Progenitor cell of endocrine pancreas (in vitro differentiated cells): ENCODE measurements around the gene AQP5. TPM values are rescaled to one million over a fixed set of nuclear protein-coding genes. Genes with fewer than 3 reads are reported as not detected.

ENCODE experiments used
- DNase-seq: peaks from one replicate; pipeline ENCODE4 v3.0.0; 2021; ENCODE audit warnings: low spot score; ENCODE audit not compliant: unreplicated experiment
- H3K27ac Mint-ChIP-seq: 2 replicates; pipeline ENCODE4 v1.8.0; 2021; ENCODE audit warnings: mild to moderate bottlenecking, moderate library complexity, mixed read lengths
- H3K27me3 Mint-ChIP-seq: 2 replicates; pipeline ENCODE4 v1.8.0; 2021; ENCODE audit warnings: mixed read lengths
- H3K36me3 Mint-ChIP-seq: 2 replicates; pipeline ENCODE4 v1.8.0; 2022; ENCODE audit warnings: mixed read lengths; ENCODE audit not compliant: insufficient read depth
- H3K4me1 Mint-ChIP-seq: 2 replicates; pipeline ENCODE4 v1.8.0; 2021; ENCODE audit warnings: low read depth, mixed read lengths
- H3K4me3 Mint-ChIP-seq: 2 replicates; pipeline ENCODE4 v1.8.0; 2021; ENCODE audit warnings: low read depth, mild to moderate bottlenecking, moderate library complexity, mixed read lengths
- H3K9me3 Mint-ChIP-seq: 2 replicates; pipeline ENCODE4 v1.8.0; 2021; ENCODE audit warnings: low read depth, mixed read lengths
- CTCF ChIP-seq: fragments of 200-600 bp; sonication (generic); IDR thresholded peaks from one replicate; pipeline ENCODE4 v1.5.0; 2021; ENCODE audit warnings: antibody characterized with exemption, mild to moderate bottlenecking; ENCODE audit not compliant: unreplicated experiment
- total RNA-seq: library from RNA; stranded (reverse); gene quantifications from 2 replicates; pipeline ENCODE4 v1.2.1, GENCODE V29; 2021

The AQP5 gene
- total RNA-seq, 1 donor from 2014 or later: 1.8 TPM

GRCh38 chr12:50006754-50007442 is 45.2 kb downstream of the AQP5 start:
- Mint-ChIP-seq H3K9me3 (no peaks in the 10 kb centered on the region), H3K27me3 (no peaks in the 10 kb centered on the region), H3K4me3 (no peak overlapping the region), H3K36me3 (peaks cover 4% of the 10 kb centered on the region), H3K4me1 (no peaks in the 10 kb centered on the region), H3K27ac (no peak overlapping the region)
- no peak for DNase-seq
- no peak for TF ChIP-seq CTCF

- no peaks in the 10 kb centered on the region for H3K9me3 Mint-ChIP-seq
- H3K4me1 Mint-ChIP-seq: peaks cover 3% of the 10 kb centered on the region
- no peak overlapping the region for H3K27ac Mint-ChIP-seq
- no peak for DNase-seq
- no peaks in the 10 kb centered on the region for H3K27me3 Mint-ChIP-seq
- no peak overlapping the region for H3K4me3 Mint-ChIP-seq
- TF ChIP-seq CTCF: no peak
- peaks cover 7% of the 10 kb centered on the region for H3K36me3 Mint-ChIP-seq
These were observed 51.9 kb downstream of the AQP5 start for GRCh38 chr12:50013361-50014147.

GRCh38 chr12:50014342-50014741 is 52.7 kb downstream of the AQP5 start:
- Mint-ChIP-seq H3K9me3 (no peaks in the 10 kb centered on the region), H3K27me3 (no peaks in the 10 kb centered on the region), H3K4me3 (no peak overlapping the region), H3K4me1 (peaks cover 6% of the 10 kb centered on the region), H3K36me3 (peaks cover 7% of the 10 kb centered on the region), H3K27ac (no peak overlapping the region)
- TF ChIP-seq CTCF: no peak
- DNase-seq: no peak

Other genes with a start within 250 kb of the AQP5 start
- 442 and 449 TPM in 2 replicates for gene TMBIM6, start 220.3 kb upstream of the AQP5 start, total RNA-seq
- 33.4 and 34.5 TPM in 2 replicates for gene NCKAP5L, start 133.5 kb upstream of the AQP5 start, total RNA-seq
- 6.1 and 7.3 TPM in 2 replicates for gene BCDIN3D, start 118.8 kb upstream of the AQP5 start, total RNA-seq
- not detected in 2 replicates for gene FAIM2, start 58.0 kb upstream of the AQP5 start, total RNA-seq
- 0.29 and 1.0 TPM in 2 replicates for gene AQP2, start 11.1 kb upstream of the AQP5 start, total RNA-seq
- 0.29 TPM in 1 of 2 replicates, not detected in the other for gene AQP6, start 11.1 kb downstream of the AQP5 start, total RNA-seq
- gene RACGAP1, start 63.6 kb downstream of the AQP5 start, total RNA-seq: 40.0 and 42.1 TPM in 2 replicates
- gene ASIC1, start 95.7 kb downstream of the AQP5 start, total RNA-seq: 5.2 and 5.7 TPM in 2 replicates
- gene SMARCD1, start 123.5 kb downstream of the AQP5 start, total RNA-seq: 160 and 167 TPM in 2 replicates
- 2.0 and 2.1 TPM in 2 replicates for gene GPD1, start 142.1 kb downstream of the AQP5 start, total RNA-seq
- gene COX14, start 150.4 kb downstream of the AQP5 start, total RNA-seq: 25.1 and 30.1 TPM in 2 replicates
- 66.5 and 69.1 TPM in 2 replicates for gene CERS5, start 205.5 kb downstream of the AQP5 start, total RNA-seq